GM12875 (cell line): ENCODE data around the gene TBX20.

Source experiments
- H3K4me3 ChIP-seq: one replicate; pipeline ENCODE4 v1.5.1; 2011; ENCODE audit warnings: low read depth, low read length, control low read depth
- TF ChIP-seq, protein P1 (sequence below): IDR thresholded peaks from 2 replicates; pipeline ENCODE4 v1.5.1; 2011; ENCODE audit warnings: low read depth, mild to moderate bottlenecking, control low read depth, inconsistent platforms, low read length, moderate library complexity, borderline replicate concordance; ENCODE audit not compliant: insufficient read depth

Gene TBX20, protein sequence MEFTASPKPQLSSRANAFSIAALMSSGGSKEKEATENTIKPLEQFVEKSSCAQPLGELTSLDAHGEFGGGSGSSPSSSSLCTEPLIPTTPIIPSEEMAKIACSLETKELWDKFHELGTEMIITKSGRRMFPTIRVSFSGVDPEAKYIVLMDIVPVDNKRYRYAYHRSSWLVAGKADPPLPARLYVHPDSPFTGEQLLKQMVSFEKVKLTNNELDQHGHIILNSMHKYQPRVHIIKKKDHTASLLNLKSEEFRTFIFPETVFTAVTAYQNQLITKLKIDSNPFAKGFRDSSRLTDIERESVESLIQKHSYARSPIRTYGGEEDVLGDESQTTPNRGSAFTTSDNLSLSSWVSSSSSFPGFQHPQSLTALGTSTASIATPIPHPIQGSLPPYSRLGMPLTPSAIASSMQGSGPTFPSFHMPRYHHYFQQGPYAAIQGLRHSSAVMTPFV

DNA sequence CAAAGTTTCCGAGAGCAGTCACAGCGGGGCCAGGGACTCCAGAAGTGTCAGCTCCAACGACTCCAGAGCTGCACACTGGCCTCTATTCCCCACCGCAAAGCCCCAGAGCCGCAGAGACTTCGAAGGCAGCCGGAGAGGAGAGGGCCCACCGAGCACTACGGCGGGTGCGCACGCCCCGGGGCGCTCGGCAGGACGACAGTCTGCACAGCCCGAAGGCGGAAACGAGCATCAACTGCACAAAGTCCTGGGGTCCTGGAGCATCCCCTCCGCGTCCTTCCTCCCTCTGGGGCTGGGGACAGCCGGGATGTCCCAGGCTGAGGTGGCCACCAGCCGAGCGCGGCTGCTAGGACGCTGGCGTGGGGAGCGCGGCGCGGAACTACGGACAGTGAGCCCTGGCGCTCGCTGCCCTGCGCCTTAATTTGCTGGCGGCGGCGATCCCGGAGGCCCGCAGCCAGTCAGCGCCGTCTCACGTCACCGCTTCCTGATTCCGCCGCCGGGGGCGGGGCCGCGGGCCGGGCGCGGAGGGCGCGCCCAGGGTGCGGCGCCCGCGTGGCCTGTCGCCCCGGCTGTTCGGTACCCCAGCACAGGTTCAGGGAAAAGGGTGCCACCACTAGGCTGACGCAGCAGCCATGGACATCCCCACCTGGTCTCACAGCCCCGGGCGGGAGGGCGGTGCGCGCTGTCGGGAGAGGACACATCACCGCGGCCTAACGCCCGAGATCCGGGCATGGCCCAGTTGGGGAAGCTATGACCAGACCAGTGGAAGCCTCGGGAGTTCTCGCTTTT lies at the start of gene TBX20:
Gene TBX20 (minus strand): TSS at position 391 of the 786 bp plus-strand sequence. CDS start 480 bp downstream, outside the sequence.
- TF ChIP-seq, protein P1, sequence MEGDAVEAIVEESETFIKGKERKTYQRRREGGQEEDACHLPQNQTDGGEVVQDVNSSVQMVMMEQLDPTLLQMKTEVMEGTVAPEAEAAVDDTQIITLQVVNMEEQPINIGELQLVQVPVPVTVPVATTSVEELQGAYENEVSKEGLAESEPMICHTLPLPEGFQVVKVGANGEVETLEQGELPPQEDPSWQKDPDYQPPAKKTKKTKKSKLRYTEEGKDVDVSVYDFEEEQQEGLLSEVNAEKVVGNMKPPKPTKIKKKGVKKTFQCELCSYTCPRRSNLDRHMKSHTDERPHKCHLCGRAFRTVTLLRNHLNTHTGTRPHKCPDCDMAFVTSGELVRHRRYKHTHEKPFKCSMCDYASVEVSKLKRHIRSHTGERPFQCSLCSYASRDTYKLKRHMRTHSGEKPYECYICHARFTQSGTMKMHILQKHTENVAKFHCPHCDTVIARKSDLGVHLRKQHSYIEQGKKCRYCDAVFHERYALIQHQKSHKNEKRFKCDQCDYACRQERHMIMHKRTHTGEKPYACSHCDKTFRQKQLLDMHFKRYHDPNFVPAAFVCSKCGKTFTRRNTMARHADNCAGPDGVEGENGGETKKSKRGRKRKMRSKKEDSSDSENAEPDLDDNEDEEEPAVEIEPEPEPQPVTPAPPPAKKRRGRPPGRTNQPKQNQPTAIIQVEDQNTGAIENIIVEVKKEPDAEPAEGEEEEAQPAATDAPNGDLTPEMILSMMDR, result no peak
- no peak within 1 kb of the TSS for H3K4me3 ChIP-seq

DNA sequence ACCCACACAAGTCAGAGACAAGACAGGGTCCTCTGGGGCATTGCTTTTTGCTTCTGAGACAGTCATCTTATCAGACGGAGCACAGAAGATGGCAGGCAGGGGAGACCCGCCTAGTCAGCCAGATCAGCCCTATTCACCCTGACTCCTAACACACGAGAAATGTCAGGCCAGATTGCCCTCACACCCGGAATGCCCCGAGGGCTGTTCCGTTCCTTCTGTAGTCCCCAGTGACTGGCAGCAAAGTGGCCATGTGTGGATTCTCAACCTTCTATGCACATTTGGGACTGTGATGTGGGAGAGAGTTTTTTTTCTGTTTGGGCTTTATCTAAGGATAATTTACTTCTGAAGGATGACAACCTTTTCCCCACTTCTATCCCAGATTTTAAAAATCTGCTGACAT lies 35.5 kb upstream of the TBX20 start:
- H3K4me3 ChIP-seq, result no peak overlapping the region
- TF ChIP-seq, protein P1, result no peak

DNA sequence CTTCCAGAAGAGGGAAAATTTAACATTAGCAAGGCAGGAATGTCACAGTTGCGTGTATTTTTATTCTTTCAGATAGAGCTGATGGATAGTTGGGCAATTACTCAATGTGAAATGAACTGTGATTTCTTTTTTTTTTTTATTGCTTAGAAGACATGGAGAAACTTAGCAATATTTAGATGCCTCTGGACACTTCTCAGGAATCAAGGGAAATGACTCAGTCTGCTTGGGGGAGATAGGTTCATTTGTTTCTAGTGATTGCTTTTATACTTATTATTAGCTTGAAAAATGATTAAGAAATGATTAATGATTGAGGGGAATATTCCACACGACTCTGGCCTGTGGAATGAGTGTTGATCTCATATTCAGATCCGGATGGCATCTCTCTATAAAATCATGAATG lies 33.1 kb upstream of the TBX20 start:
- TF ChIP-seq, protein P1, result no peak
- no peak overlapping the region for H3K4me3 ChIP-seq

DNA sequence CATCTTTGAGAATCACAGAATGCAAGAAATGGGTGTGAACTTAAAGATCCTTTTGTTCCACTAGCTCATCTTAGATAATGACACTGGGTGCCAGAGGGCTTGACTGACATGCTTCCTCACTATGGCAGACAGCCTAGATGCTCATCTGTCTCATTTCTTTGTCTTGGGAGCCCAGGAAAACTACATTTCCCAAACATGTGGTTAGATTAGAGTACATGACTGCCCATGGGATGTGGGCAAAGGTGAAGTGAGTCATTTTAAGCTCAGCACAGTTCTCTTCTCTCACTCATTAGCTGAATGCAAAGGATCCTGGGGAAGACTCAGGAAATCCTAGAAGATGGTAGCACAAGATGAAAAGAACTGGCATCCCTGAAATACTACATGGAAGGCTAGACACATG lies 32.5 kb upstream of the TBX20 start:
- no peak overlapping the region for H3K4me3 ChIP-seq
- TF ChIP-seq, protein P1, result no peak

DNA sequence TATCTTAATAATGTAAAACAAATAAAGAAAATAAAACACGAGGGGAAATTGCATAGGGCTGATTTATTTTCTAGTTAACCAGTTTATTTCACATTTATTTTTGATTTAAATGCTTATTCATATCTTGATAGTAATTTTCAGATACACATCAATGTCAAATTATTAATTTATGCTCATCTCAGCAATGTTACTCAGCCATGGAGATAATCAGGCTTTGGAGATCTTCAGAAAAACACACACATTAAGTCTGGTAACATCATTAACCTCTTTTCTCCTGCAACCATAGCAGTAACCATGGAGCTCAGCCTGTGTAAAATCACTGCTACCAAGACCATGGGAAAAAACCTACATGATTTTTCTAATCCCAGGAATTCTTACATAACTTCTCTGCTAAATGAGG lies 31.9 kb upstream of the TBX20 start:
- H3K4me3 ChIP-seq, result no peak overlapping the region
- TF ChIP-seq, protein P1, result no peak

DNA sequence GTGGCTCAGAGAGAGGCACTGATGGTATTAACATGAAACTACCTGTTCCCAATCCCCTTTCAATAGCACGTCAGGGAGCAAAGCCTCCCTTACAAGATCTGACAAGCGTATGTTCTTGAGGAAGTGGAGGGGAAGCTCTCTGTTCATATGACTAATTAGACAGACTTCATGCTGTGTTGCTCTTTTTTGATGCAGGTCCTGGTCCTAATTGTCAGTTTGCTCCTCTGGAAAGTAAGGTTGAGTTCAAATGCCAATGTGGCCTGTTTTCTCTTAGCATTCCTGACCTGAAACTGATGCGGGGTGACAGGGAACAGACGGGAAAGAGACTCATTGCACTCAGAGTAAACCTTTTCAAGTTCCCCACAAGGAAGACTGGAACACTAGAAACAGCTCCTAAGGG lies 27.0 kb upstream of the TBX20 start:
- no peak overlapping the region for H3K4me3 ChIP-seq
- TF ChIP-seq, protein P1, result no peak
